ENCODE data around the gene EP400. TPM values are rescaled to one million over a fixed set of nuclear protein-coding genes. Genes with fewer than 3 reads are reported as not detected.
A peak's percentile ranks its signal among the peaks of the same experiment; 100 is the strongest.

Gene EP400
- polyA plus RNA-seq, 1 donor (not counting 4 experiments of a cell fraction or from before 2014, with no cell fraction given), result 4.1 TPM

DNA sequence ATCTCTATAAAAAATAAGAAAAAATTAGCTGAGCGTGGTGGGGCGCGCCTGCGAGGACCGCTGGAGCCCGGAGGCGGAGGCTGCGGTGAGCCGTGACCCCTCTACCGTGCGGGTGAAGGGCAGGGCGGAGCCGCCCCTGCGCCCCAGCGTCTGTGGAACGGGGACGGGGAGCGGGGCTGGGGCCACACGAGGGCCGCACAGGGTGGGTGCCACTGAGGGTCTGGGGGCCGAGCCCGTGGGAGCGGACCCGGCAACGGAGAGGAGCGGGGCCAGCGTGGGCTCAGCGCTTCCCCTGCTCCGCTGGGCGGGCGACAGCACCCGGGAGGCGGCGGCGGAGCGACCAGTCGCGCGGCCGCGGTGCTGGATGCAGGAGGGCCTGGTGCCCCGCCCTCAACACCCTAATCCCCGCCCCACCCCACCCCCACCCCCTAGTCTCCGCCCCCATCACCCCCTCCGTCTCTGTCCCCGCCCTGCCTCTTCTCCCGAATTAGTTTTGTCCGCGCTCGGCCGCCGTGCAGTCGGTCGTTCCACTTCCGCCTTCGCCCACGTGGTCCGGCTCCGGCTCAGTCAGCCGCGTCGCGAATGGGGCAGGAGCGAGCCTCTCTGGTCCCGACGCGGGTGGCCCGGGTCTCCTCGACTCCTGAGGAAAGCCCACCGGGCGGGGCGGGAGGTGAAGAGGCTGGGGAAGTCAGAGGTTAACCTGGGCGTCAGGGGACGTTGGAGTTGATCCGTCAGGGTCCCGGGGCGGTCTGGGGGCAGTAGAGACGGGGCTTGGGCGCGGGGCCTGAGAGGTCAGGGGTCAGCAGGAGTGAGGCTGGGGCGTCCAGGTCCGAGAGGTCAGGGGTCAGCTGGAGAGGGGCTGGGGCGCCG lies 20.8 kb upstream of the EP400 start, which contains the start of gene PUS1:
PUS1 (plus strand) TSS at position 566 of the 870 bp plus-strand sequence. CDS start 447 bp downstream, outside the sequence.
- DNase-seq (ENCODE audit: low read depth, low spot score) (peak; percentile 53), FAIRE-seq (no peak)
- H3K27me3 ChIP-seq (ENCODE audit: control insufficient read depth, extremely low read depth, insufficient read depth, low read length), result no peaks in the 10 kb centered on the region
- TF ChIP-seq CTCF (optimal IDR thresholded peaks at IDR 0.05 in 1 of 3, IDR thresholded peaks at IDR 0.05 in 1 of 3, conservative IDR thresholded peaks at IDR 0.05 in 1 of 3; ENCODE audit: extremely low read depth in 1 of 3, insufficient read depth in 2 of 3, low read length in 3 of 3), result no peak
- TF ChIP-seq EZH2 (IDR thresholded peaks at IDR 0.05; ENCODE audit: low read length), result no peak
- H3K27ac ChIP-seq (ENCODE audit: control insufficient read depth, insufficient read depth, low read length), result peak within 1 kb of the TSS; percentile 72
- peaks cover 12 to 21% of the 10 kb centered on the region in 2 experiments for H3K36me3 ChIP-seq (ENCODE audit: control insufficient read depth in 2 of 2, extremely low read depth in 1 of 2, insufficient read depth in 2 of 2, low read length in 2 of 2)
- peaks cover 29% of the 10 kb centered on the region for H3K79me2 ChIP-seq (ENCODE audit: control insufficient read depth, insufficient read depth, low read length)
- no peaks in the 10 kb centered on the region for H3K9me3 ChIP-seq (ENCODE audit: control insufficient read depth, low read depth, low read length)
- no peaks in the 10 kb centered on the region for H4K20me1 ChIP-seq (ENCODE audit: control insufficient read depth, extremely low read depth, insufficient read depth, low read length)
- no peaks in the 10 kb centered on the region for H3K9me1 ChIP-seq (ENCODE audit: control insufficient read depth, extremely low read depth, insufficient read depth, low read length)
- dilution Hi-C loops (cut with MboI; ENCODE audit: extremely low pct_ligation_motif_present, low sequenced_read_pairs), result no loop called here
- peak within 1 kb of the TSS; percentile 87 for H3K9ac ChIP-seq (ENCODE audit: control insufficient read depth, extremely low read depth, insufficient read depth, low read length)
- H3K4me2 ChIP-seq (ENCODE audit: control insufficient read depth, extremely low read depth, insufficient read depth, low read depth, low read length), result peak within 1 kb of the TSS; percentile 93
- H3K4me3 ChIP-seq (ENCODE audit: control insufficient read depth in 2 of 3, extremely low read depth in 1 of 3, insufficient read depth in 2 of 3, low read depth in 1 of 3, low read length in 3 of 3), result peak within 1 kb of the TSS; percentile 82 to 96 (median 94)
- peak within 1 kb of the TSS; percentile 80 for H2AFZ ChIP-seq (ENCODE audit: control insufficient read depth, low read length)
- peaks cover 8% of the 10 kb centered on the region for H3K4me1 ChIP-seq (ENCODE audit: control insufficient read depth, extremely low read depth, insufficient read depth, low read length)

- Histone ChIP-seq H3K4me1 (ENCODE audit: control insufficient read depth, extremely low read depth, insufficient read depth, low read length) (peaks cover 8% of the 10 kb centered on the region), H3K27me3 (ENCODE audit: control insufficient read depth, extremely low read depth, insufficient read depth, low read length) (no peaks in the 10 kb centered on the region), H4K20me1 (ENCODE audit: control insufficient read depth, extremely low read depth, insufficient read depth, low read length) (no peaks in the 10 kb centered on the region), H3K27ac (ENCODE audit: control insufficient read depth, insufficient read depth, low read length) (peak overlapping the region; percentile 72), H3K36me3 (ENCODE audit: control insufficient read depth in 2 of 2, extremely low read depth in 1 of 2, insufficient read depth in 2 of 2, low read length in 2 of 2) (peaks cover 17 to 29% of the 10 kb centered on the region in 2 experiments), H3K79me2 (ENCODE audit: control insufficient read depth, insufficient read depth, low read length) (peaks cover 29% of the 10 kb centered on the region), H3K4me2 (ENCODE audit: control insufficient read depth, extremely low read depth, insufficient read depth, low read depth, low read length) (peak overlapping the region; percentile 93), H3K9me3 (ENCODE audit: control insufficient read depth, low read depth, low read length) (no peaks in the 10 kb centered on the region), H3K9ac (ENCODE audit: control insufficient read depth, extremely low read depth, insufficient read depth, low read length) (peak overlapping the region; percentile 87), H2AFZ (ENCODE audit: control insufficient read depth, low read length) (no peak overlapping the region), H3K4me3 (ENCODE audit: control insufficient read depth in 2 of 3, extremely low read depth in 1 of 3, insufficient read depth in 2 of 3, low read depth in 1 of 3, low read length in 3 of 3) (peak overlapping the region; percentile 82 to 96 (median 94)), H3K9me1 (ENCODE audit: control insufficient read depth, extremely low read depth, insufficient read depth, low read length) (no peaks in the 10 kb centered on the region)
- DNase-seq (ENCODE audit: low read depth, low spot score), result no peak
- dilution Hi-C loops (cut with MboI; ENCODE audit: extremely low pct_ligation_motif_present, low sequenced_read_pairs), result no loop called here
- TF ChIP-seq CTCF (optimal IDR thresholded peaks at IDR 0.05 in 1 of 3, IDR thresholded peaks at IDR 0.05 in 1 of 3, conservative IDR thresholded peaks at IDR 0.05 in 1 of 3; ENCODE audit: extremely low read depth in 1 of 3, insufficient read depth in 2 of 3, low read length in 3 of 3) (no peak), EZH2 (IDR thresholded peaks at IDR 0.05; ENCODE audit: low read length) (no peak)
- no peak for FAIRE-seq
Measured at GRCh38 chr12:131929581-131930456, 19.9 kb upstream of the EP400 start.
